Measurements from ENCODE around the gene CCSER1. TPM values are rescaled to one million over a fixed set of nuclear protein-coding genes. Genes with fewer than 3 reads are reported as not detected.

CCSER1 gene
- polyA plus RNA-seq, 3 donors: 0.09 to 0.75 (median 0.13) TPM

DNA sequence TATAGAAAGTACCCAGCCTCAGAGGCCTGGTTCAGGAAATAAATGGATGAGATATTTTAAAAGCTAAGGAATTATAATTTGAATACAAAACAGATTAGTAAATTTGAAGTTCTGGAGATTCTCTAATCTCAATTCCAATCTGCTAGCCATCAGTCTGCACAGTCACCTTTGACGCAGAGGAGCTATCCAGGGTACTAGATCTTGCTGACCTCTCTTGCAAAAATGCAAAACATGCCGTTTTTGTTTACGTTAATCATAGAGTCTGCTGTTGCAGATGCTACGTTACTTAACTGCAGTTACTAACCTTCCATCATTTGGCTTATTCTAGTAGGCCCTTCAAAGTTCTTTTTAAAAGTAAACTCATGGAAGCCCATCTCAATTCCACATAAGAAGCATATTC is 10.4 kb downstream of the CCSER1 start:
- TF ChIP-seq CTCF (IDR thresholded peaks at IDR 0.05): no peak
- H2AFZ ChIP-seq (ENCODE audit: insufficient read depth, low read depth, low read length, poor library complexity, severe bottlenecking): no peak overlapping the region
- Mint-ChIP-seq H3K4me3 (no peak overlapping the region), H3K4me1 (no peaks in the 10 kb centered on the region), H3K9me3 (no peaks in the 10 kb centered on the region), H3K36me3 (no peaks in the 10 kb centered on the region), H3K27ac (no peak overlapping the region), H3K27me3 (ENCODE audit: low read depth in 3 of 3) (peaks cover 0 to 2% (median 2%) of the 10 kb centered on the region in 3 donors)
- H3K27ac ChIP-seq (ENCODE audit: low read depth in 1 of 2, low read length in 2 of 2): no peak overlapping the region
- no peak overlapping the region for H3K4me3 ChIP-seq (replicated peaks in 1 of 3; ENCODE audit: low read depth in 2 of 3, low read length in 3 of 3)
- no peak overlapping the region for H3K9ac ChIP-seq (ENCODE audit: insufficient read depth, low read length, poor library complexity, severe bottlenecking)
- DNase-seq: no peak
- 83% methylated on average over 3 of the region's 4 CpGs for WGBS (ENCODE audit: insufficient coverage)
- no peaks in the 10 kb centered on the region for H3K79me2 ChIP-seq (ENCODE audit: insufficient read depth, low read length)
- no peaks in the 10 kb centered on the region for H3K36me3 ChIP-seq (replicated peaks in 1 of 2; ENCODE audit: control insufficient read depth in 1 of 2, insufficient read depth in 2 of 2, low read length in 2 of 2)
- H3K4me2 ChIP-seq (replicated peaks; ENCODE audit: extremely low read depth, low read length, poor library complexity, severe bottlenecking): no peak overlapping the region
- intact Hi-C loops (cut with micrococcal nuclease): no loop called here
- no peaks in the 10 kb centered on the region for H4K20me1 ChIP-seq (ENCODE audit: insufficient read depth, low read length)
- no peaks in the 10 kb centered on the region for H3K4me1 ChIP-seq (ENCODE audit: control insufficient read depth in 1 of 2, insufficient read depth in 2 of 2, low read length in 2 of 2)
- no peaks in the 10 kb centered on the region for H3K27me3 ChIP-seq (ENCODE audit: control insufficient read depth in 2 of 2, insufficient read depth in 2 of 2, low read length in 2 of 2)
- no peaks in the 10 kb centered on the region for H3K9me3 ChIP-seq (replicated peaks in 1 of 2; ENCODE audit: control insufficient read depth in 1 of 2, insufficient read depth in 1 of 2, low read length in 2 of 2)

- intact Hi-C loops (cut with micrococcal nuclease): no loop called here
- Histone ChIP-seq H4K20me1 (ENCODE audit: insufficient read depth, low read length) (no peaks in the 10 kb centered on the region), H3K9me3 (replicated peaks in 1 of 2; ENCODE audit: control insufficient read depth in 1 of 2, insufficient read depth in 1 of 2, low read length in 2 of 2) (no peaks in the 10 kb centered on the region), H3K4me3 (replicated peaks in 1 of 3; ENCODE audit: low read depth in 2 of 3, low read length in 3 of 3) (no peak overlapping the region), H3K9ac (ENCODE audit: insufficient read depth, low read length, poor library complexity, severe bottlenecking) (no peak overlapping the region), H3K4me1 (ENCODE audit: control insufficient read depth in 1 of 2, insufficient read depth in 2 of 2, low read length in 2 of 2) (no peaks in the 10 kb centered on the region), H3K79me2 (ENCODE audit: insufficient read depth, low read length) (no peaks in the 10 kb centered on the region), H3K4me2 (replicated peaks; ENCODE audit: extremely low read depth, low read length, poor library complexity, severe bottlenecking) (no peak overlapping the region), H3K27ac (ENCODE audit: low read depth in 1 of 2, low read length in 2 of 2) (no peak overlapping the region), H3K36me3 (replicated peaks in 1 of 2; ENCODE audit: control insufficient read depth in 1 of 2, insufficient read depth in 2 of 2, low read length in 2 of 2) (no peaks in the 10 kb centered on the region), H3K27me3 (ENCODE audit: control insufficient read depth in 2 of 2, insufficient read depth in 2 of 2, low read length in 2 of 2) (no peaks in the 10 kb centered on the region), H2AFZ (ENCODE audit: insufficient read depth, low read depth, low read length, poor library complexity, severe bottlenecking) (no peak overlapping the region)
- Mint-ChIP-seq H3K4me1 (no peaks in the 10 kb centered on the region), H3K4me3 (no peak overlapping the region), H3K27ac (no peak overlapping the region), H3K36me3 (no peaks in the 10 kb centered on the region), H3K27me3 (ENCODE audit: low read depth in 3 of 3) (peaks cover 0 to 2% (median 2%) of the 10 kb centered on the region in 3 donors), H3K9me3 (no peaks in the 10 kb centered on the region)
- WGBS (ENCODE audit: insufficient coverage): no CpG with 5 or more reads among the region's 1 CpG
- no peak for TF ChIP-seq CTCF (IDR thresholded peaks at IDR 0.05)
- DNase-seq: no peak
Observed at GRCh38 chr4:90142081-90142480, 14.9 kb downstream of the CCSER1 start.

All from CD14-positive monocyte (primary cell).